Sigmoid colon (tissue), 4 donors: ENCODE measurements around the gene MTCP1.

Experiments
- EP300 ChIP-seq, 4 donors: sonication (generic); formaldehyde crosslinking; IDR thresholded peaks; one replicate each; pipeline ENCODE4 v1.6.1; 2017; ENCODE audit warnings: antibody characterized with exemption in 4 of 4
- POLR2A ChIP-seq, 2 donors: fragments of 450-650 bp; IDR thresholded peaks; one replicate each; pipeline ENCODE4 v1.6.1; 2016; ENCODE audit warnings: antibody characterized with exemption in 2 of 2, mild to moderate bottlenecking in 2 of 2, moderate library complexity in 2 of 2
- POLR2AphosphoS5 ChIP-seq, 4 donors: sonication (generic); formaldehyde crosslinking; IDR thresholded peaks; one replicate each; pipeline ENCODE4 v1.6.1; 2017; ENCODE audit warnings: antibody characterized with exemption in 4 of 4
- TF ChIP-seq, protein P1 (sequence below), 4 experiments: fragments of 450-650 bp in 3 of 4; fragments of 200-600 bp in 1 of 4; IDR thresholded peaks; one replicate each; pipeline ENCODE4 v1.5.1; 2016 to 2019; ENCODE audit warnings: antibody characterized with exemption in 4 of 4, mild to moderate bottlenecking in 3 of 4, moderate library complexity in 2 of 4

DNA sequence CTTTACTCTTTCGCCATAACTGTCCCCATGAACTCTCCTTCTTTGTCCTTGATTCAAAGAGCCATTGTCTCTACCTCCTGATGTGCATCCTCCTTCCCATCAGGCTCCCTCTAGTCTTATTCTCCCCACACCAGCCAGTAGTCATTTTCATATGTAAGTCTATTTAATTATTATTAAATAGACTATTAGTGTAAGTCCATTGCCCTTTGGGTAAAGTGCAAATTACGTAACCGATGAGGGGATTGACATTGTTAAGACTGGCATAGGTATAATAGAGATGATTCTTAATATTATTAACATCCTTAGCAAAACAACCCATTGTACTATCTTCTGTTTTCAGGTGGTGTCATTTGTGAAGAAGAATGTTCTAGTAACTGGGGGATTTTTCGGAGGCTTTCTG, 16.7 kb downstream of the MTCP1 start:
- TF ChIP-seq, protein P1, sequence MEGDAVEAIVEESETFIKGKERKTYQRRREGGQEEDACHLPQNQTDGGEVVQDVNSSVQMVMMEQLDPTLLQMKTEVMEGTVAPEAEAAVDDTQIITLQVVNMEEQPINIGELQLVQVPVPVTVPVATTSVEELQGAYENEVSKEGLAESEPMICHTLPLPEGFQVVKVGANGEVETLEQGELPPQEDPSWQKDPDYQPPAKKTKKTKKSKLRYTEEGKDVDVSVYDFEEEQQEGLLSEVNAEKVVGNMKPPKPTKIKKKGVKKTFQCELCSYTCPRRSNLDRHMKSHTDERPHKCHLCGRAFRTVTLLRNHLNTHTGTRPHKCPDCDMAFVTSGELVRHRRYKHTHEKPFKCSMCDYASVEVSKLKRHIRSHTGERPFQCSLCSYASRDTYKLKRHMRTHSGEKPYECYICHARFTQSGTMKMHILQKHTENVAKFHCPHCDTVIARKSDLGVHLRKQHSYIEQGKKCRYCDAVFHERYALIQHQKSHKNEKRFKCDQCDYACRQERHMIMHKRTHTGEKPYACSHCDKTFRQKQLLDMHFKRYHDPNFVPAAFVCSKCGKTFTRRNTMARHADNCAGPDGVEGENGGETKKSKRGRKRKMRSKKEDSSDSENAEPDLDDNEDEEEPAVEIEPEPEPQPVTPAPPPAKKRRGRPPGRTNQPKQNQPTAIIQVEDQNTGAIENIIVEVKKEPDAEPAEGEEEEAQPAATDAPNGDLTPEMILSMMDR (IDR thresholded peaks at IDR 0.05) = no peak
- no peak for TF ChIP-seq POLR2A (IDR thresholded peaks at IDR 0.05)
- TF ChIP-seq POLR2AphosphoS5 (IDR thresholded peaks at IDR 0.05) = no peak
- no peak for TF ChIP-seq EP300 (IDR thresholded peaks at IDR 0.05)
